ENCODE results near the gene DHRS4L2. TPM values are rescaled to one million over a fixed set of nuclear protein-coding genes. Genes with fewer than 3 reads are reported as not detected.
A peak's percentile ranks its signal among the peaks of the same experiment; 100 is the strongest.
"Not testable (repeated sequence)": the region's sequence is repeated elsewhere in the genome, so short reads cannot be mapped to it uniquely, and the experiment has no call there.

Gene DHRS4L2
- total RNA-seq, 1 donor from 2014 or later: 17.7 TPM

- ATAC-seq (ENCODE audit: poor library complexity); intact Hi-C loops (cut with DNase I); DNase-seq: not testable (repeated sequence)
These were observed 19.6 kb upstream of the DHRS4L2 start for GRCh38 chr14:23969130-23969480.

GRCh38 chr14:23969481-23970282 lies 19.0 kb upstream of the DHRS4L2 start:
- peak; percentile 60 for DNase-seq
- peak; percentile 95 for ATAC-seq (ENCODE audit: poor library complexity)
- intact Hi-C loops (cut with DNase I): not testable (repeated sequence)

DNA sequence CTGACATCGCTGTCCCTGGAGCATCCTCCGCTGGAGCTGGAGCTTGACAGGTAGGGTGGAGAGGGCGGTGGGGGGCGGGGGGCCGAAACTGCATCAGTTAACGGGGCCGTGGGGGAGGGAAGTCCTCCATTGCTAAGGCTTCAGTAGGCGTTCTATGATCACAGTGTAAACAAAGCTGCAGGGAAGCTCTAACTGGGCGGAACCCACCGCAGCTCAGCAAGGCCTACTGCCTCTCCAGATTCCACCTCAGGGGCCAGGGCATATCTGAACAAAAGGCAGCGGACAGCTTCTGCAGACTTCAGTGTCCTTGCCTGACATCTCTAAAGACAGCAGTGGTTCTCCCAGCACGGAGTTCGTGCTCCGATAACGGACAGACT lies 18.5 kb upstream of the DHRS4L2 start:
- ATAC-seq (ENCODE audit: poor library complexity); DNase-seq; intact Hi-C loops (cut with DNase I): not testable (repeated sequence)

- DNase-seq; ATAC-seq (ENCODE audit: poor library complexity): not testable (repeated sequence)
These were observed 15.6 kb upstream of the DHRS4L2 start for GRCh38 chr14:23973178-23973577.

GRCh38 chr14:23974041-23974440 lies 14.7 kb upstream of the DHRS4L2 start:
- DNase-seq; intact Hi-C loops (cut with DNase I); ATAC-seq (ENCODE audit: poor library complexity): not testable (repeated sequence)

More at GRCh38 chr14:23973178-23973577, 15.6 kb upstream of the DHRS4L2 start:
- intact Hi-C loops (cut with DNase I): not testable (repeated sequence)

GRCh38 chr14:23977208-23977607 lies 11.5 kb upstream of the DHRS4L2 start:
- DNase-seq (peak; percentile 53), ATAC-seq (ENCODE audit: poor library complexity) (peak; percentile 83)
- intact Hi-C loops (cut with DNase I): not testable (repeated sequence)

- ATAC-seq (ENCODE audit: poor library complexity); DNase-seq: not testable (repeated sequence)
- intact Hi-C loops (cut with DNase I): loop anchor here (10.0 kb wide), 1 partner anchor 103 kb away; no protein-coding TSS in a partner anchor
These were observed 6.5 kb upstream of the DHRS4L2 start for GRCh38 chr14:23981951-23982813.

GRCh38 chr14:23984891-23985602 lies 3.7 kb upstream of the DHRS4L2 start:
- peak; percentile 64 for ATAC-seq (ENCODE audit: poor library complexity)
- no peak for DNase-seq
- intact Hi-C loops (cut with DNase I): loop anchor here (10.0 kb wide), 1 partner anchor 100 kb away; no protein-coding TSS in a partner anchor

GRCh38 chr14:23988223-23988606 lies 514 bp upstream of the DHRS4L2 start:
- intact Hi-C loops (cut with DNase I): loop anchor here (10.0 kb wide), 1 partner anchor 97 kb away; no protein-coding TSS in a partner anchor
- not testable (repeated sequence) for ATAC-seq (ENCODE audit: poor library complexity); DNase-seq

DNA sequence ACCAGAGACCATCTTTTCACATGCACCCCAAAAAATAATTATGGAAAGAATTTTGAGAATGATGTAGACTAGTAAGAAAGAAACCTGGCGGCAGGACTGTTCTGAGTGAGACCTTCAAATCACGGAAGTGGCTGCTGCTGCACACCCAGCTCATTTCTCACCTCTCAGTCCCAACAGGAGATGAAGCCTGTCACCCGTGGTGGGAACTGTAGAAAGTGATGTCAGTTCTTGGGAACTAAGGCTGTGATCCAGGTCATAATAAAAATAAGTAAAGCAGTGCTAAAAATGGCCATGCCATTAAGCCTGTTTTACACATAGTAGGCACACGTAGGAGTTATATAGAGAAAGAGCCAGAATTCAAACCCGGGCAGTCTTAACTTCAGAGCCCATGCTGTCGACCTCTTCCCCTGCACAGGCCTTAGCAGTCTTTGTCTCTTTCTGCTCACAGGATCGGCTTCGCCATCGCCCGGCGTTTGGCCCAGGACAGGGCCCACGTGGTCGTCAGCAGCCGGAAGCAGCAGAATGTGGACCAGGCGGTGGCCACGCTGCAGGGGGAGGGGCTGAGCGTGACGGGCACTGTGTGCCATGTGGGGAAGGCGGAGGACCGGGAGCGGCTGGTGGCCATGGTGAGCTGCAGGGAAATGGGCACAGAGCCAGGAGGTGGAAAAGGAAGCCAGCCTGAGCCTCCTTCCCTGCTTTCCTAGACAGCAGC lies 1.2 kb downstream of the DHRS4L2 start:
- not testable (repeated sequence) for ATAC-seq (ENCODE audit: poor library complexity)
- peak; percentile 42 for DNase-seq
- intact Hi-C loops (cut with DNase I): loop anchor here (10.0 kb wide), 1 partner anchor 95 kb away; no protein-coding TSS in a partner anchor

- DNase-seq; ATAC-seq (ENCODE audit: poor library complexity); intact Hi-C loops (cut with DNase I): not testable (repeated sequence)
These were observed 2.2 kb downstream of the DHRS4L2 start for GRCh38 chr14:23990961-23991360.

DNA sequence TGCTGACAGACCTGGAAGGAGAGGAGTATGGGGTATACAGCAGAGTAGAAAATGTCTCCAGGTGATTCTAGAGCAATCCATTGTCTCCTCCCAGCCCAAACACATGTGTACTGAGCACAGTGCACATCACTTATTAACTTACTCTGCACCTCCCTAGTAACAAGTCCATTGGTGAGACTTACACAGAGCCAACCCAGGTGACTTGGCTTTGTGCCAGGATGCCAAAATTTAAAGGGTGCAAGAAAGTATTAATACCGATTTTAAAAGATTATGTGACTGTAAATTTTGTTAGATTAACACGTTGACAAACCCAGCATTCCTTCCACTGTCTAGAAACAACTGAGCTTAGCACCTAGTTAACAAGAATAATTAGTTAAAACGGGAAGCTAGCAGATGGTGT lies 4.3 kb downstream of the DHRS4L2 start:
- ATAC-seq (ENCODE audit: poor library complexity); intact Hi-C loops (cut with DNase I); DNase-seq: not testable (repeated sequence)

DNA sequence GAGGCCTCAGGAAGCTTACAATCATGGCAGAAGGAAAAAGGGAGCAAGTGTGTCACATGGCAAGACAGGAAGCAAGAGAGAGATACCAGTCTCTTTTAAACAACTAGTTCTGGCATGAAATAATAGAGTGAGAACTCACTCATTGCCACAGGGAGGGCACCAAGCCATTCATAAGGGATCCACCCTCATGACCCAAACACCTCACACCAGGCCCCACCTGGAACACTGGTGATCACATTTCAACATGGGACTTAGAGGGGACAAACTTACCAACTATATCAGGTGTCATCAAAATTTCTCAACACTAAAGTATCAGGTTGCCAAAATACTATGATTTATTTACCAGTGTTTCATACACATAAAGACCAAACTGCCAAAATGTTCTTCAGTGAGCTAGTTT lies 7.3 kb downstream of the DHRS4L2 start:
- ATAC-seq (ENCODE audit: poor library complexity); DNase-seq; intact Hi-C loops (cut with DNase I): not testable (repeated sequence)

DNA sequence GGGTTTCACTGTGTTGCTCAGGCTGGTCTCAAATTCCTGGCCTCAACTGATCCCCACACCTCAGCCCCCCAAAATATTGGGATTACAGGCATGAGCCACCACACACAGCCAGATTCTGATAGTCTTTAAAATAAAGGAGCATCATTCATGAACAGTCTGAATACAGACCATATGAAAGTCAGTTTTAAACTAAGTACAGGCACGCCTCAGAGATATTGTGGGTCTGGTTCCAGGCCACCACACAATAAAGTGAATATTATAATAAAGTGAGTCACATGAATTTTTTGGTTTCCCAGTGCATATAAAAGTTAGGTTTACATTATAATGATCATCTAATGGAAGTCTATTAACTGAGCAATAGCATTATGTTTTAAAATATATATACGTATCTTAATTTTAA lies 8.1 kb downstream of the DHRS4L2 start:
- ATAC-seq (ENCODE audit: poor library complexity); DNase-seq; intact Hi-C loops (cut with DNase I): not testable (repeated sequence)

- ATAC-seq (ENCODE audit: poor library complexity); DNase-seq; intact Hi-C loops (cut with DNase I): not testable (repeated sequence)
These were observed 10.9 kb downstream of the DHRS4L2 start for GRCh38 chr14:23999640-24000039.

DNA sequence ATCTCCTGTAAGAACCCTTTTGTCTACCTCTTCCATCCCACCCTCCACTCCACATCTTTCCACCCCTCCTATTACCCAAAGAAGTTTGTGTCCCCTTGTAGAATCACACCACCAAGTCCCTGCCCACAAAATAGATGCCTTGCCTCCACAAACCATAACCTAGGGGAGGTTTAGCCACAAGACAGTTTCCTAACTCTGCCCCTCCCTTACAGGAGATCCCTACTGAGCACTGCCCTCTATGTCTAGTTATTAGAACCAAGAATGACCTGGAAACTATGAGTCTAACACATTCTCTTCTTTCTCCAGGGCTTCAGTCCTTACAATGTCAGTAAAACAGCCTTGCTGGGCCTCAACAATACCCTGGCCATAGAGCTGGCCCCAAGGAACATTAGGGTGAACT lies 12.3 kb downstream of the DHRS4L2 start:
- intact Hi-C loops (cut with DNase I); DNase-seq; ATAC-seq (ENCODE audit: poor library complexity): not testable (repeated sequence)

DNA sequence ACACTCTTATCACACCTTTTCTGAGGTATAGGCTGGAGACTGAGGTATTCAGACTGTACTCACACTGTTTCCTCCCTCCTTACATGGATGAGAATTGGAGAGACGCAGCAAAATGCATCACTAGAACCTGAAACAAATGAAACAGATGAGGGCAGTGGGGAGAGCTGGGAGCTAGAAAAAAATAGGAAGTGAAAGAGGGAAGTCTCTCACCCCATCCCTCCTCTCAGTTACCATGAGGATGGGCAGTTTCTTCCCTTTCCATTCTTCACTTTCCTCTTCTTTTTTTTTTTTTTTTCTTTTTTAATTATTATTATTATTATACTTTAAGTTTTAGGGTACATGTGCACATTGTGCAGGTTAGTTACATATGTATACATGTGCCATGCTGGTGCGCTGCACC lies 12.9 kb downstream of the DHRS4L2 start:
- intact Hi-C loops (cut with DNase I); DNase-seq; ATAC-seq (ENCODE audit: poor library complexity): not testable (repeated sequence)

DNA sequence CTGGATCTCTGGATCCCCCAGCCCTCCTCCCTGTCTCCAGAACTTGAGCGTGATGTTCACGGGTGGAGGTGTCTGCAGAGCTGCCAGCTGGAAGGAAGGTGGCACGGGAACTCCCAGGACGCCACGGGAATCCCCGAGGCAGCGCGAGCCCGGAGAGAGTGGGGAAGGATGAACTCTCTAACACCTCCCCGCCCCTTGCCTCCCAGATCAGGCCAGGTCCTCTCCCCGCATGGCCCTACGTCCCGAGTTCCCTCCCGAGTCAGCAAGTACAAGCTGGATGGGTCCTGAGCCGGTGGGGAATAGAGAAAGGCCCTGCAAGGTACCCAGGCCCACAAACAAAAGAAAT lies 17.7 kb downstream of the DHRS4L2 start:
- peak; percentile 54 for ATAC-seq (ENCODE audit: poor library complexity)
- intact Hi-C loops (cut with DNase I); DNase-seq: not testable (repeated sequence)
